Left lobe of liver (tissue), 2 donors: ENCODE results near the gene PEAR1. TPM values are rescaled to one million over a fixed set of nuclear protein-coding genes. Genes with fewer than 3 reads are reported as not detected.

Experiments used
- ATAC-seq: fragments of 200-7000 bp; cut with Tn5 transposase; one replicate; pipeline ENCODE4 v1.9.1; 2020; ENCODE audit warnings: mild to moderate bottlenecking, moderate library complexity
- DNase-seq: peaks from one replicate; pipeline ENCODE4 v3.0.0-alpha.2; 2020; ENCODE audit warnings: low spot score
- total RNA-seq: library from RNA; stranded (reverse); gene quantifications from one replicate; pipeline ENCODE4 v1.2.1, GENCODE V29; 2021
- donor health status: DM: no; HTN: no; CAD: no; lungs with moderate emphysema.
- donor health status: DM: no; HTN: yes; CAD: no.

Gene PEAR1
- total RNA-seq, 1 donor from 2014 or later: 4.5 TPM

DNA sequence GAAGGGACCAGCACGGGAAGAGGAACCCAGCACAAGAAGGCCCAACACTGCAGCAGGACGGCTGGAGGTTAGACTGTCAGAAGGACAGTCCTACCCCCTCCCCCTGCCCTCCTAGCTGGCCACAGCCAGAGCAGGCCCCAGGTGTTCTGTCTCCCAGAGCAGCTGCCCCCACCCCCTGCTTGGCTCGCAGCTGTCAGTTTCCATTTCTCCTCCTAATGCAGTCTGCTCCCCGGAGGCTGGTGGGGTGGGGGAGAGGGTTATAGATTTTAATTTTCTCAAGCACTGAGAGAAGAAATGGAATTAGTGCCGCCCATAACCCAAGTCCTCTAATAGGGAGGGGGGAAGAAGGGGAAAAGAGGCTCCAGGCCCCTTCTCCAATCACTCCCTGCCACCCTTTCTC lies 13.0 kb upstream of the PEAR1 start:
- DNase-seq (no peak), ATAC-seq (no peak)

GRCh38 chr1:156881101-156881500 lies 12.4 kb upstream of the PEAR1 start:
- DNase-seq: no peak
- no peak for ATAC-seq

DNA sequence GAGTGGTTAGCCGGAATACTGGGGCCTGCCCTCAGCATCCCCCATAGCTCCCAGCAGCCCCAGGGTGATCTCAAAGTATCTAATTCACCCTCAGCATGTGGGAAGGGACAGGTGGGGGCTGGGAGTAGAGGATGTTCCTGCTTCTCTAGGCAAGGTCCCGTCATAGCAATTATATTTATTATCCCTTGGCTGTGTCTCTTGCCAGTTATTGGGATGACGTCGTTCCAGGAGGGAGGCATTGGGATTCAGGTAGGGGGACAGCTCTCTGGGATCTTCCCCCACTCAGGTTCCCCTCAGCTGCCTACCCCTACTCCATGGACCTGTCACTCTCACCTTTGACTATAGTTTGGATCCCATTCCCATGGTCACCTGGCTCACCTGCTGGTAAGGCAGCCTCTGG lies 11.9 kb upstream of the PEAR1 start:
- no peak for DNase-seq
- no peak for ATAC-seq

DNA sequence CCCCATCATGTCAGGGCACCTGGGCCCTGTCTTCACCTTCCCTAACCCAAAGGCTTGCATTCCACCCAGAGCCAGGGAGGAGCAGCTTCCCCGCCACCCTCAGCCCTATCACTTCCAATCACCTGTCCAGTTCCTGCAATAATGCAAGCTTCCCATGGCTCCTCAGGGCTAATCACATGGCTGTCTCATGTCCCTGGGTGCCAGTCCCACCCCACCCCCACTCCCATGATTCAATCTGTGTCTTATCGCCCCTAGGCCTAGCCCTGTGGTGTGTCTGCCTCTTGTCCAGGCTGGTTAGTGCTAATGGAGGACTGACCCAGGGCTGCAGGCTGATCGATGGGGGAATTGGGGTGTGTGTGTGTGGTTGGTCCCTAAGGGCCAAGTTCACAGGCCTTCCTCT lies 11.0 kb upstream of the PEAR1 start:
- no peak for ATAC-seq
- DNase-seq: no peak

GRCh38 chr1:156883919-156884318 lies 9.6 kb upstream of the PEAR1 start:
- no peak for DNase-seq
- ATAC-seq: no peak

DNA sequence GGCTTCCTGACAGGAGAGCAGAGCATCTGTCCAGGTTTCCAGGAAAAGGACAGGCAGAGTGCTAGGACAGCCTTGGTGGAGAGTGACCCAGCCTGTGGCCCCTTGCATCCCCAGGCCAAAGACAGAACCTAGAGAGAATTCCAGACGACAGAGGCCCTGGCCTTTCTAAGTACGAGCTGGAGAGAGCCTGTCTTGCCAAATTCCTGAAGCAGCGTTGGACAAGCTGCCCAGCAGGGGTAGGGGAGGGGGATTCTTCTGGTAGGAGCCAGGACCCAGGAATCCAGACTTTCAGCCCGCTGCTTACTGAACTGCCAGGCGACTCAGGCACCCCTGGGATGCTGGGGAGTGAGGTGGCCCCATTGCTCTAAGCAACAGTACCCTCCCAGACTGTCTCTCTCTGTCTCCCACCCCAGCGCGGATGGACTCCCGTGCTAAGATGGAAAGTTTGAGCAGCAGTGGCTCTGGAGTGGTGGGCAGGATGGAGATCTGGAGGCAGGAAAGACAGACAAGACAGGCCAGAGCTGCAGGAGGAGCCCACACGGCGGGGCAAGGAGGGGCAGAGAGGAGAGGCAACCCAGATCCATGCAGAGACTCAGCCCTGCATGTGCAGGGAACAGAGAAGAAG lies 8.8 kb upstream of the PEAR1 start:
- ATAC-seq: no peak
- DNase-seq: no peak

DNA sequence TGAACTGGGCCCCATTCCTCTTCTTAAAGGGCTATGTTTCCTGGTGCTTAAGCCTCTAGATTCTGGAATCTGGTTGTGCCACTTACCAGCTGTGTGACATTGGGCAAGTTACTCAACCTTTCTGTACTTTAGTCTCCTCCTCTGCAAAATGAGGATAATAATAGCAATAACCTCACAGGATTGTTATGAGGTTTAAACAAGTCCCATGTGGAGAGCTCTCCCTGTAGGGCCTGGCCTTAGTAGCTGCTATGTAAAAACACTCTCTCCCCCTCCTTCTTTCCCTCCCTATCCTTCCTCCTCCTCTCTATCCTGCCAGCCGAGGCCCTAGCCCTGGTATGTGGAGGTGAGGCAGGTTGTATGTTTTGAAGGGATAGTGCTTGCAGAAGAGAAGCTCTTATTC lies 8.2 kb upstream of the PEAR1 start:
- ATAC-seq: no peak

DNA sequence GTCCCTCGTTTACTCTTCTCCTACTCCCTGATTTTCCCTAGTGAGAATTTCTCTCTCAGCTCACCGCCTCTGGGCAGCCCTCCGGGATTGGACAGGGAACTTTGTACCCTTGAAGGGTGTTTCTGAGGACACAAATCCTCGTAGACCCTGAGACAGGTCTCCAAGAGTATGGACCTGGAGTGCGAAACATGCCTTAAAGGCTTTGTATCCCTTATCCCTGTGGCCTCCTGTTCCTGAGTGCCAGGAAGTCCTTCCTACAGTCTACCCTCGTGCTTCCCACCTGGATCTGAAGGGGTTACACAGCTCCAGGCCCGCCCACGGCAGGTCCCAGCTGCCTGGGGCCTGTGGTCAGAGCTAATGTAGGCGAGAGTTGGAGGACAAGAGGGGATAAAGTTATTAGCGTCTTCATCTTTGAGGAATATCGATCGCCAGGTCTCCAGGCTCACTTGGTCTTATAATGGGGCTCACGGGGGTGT lies 7.6 kb upstream of the PEAR1 start:
- DNase-seq (no peak), ATAC-seq (no peak)

More for the DNA sequence above, 8.2 kb upstream of the PEAR1 start:
- DNase-seq: no peak

DNA sequence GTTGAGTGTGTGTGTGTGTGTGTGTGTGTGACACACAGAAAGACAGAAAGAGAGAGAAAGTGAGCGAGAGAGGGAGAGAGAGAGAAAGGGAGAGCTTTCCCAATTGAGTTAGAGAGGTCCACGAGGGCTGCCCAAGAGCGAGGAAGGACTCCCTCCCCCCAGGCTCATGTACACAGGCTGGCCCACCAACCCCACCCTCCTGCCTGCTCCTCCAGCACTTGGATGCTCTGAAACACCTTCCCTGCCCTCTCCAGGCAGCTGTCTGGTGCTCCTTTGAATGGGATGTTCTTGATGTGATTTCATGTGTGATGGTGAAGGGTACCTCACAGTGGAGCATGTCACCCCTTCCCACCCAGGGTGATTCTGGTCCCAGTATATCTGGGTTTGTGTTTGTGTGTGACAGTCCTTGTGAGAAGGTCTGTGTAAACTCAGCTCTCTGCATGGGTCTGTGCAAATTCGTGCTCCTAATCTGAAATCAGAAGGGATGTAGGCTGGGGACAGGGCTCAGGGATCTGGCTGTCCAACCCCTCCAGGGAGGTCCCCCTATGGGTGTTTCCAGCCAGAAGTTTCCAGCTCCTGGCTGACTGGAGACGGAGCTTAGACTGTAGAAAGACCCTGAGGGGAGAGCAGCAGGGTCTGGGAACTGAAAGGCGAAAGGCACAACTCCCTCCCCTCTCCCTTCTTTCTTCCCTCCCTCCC lies 6.8 kb upstream of the PEAR1 start:
- ATAC-seq (no peak), DNase-seq (no peak)

DNA sequence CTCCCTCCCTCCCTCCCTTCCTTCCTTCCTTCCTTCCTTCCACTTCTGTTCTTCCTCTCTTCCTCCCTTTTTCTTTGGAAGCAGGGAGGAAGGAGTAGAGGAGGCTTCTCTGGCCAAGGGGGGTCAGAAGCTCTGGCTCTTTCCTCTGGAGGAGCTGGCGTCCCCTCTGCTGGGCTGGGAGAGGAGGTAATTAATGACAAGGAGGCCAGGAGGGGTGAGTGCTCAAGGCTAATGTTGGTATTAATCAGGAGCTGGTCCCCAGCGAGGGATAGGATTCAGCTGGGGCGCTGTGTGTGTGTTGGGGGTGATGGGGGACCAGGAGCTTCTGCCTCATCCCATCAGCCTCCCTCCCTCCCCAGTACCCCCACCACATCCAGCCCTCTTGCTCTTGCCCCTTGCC lies 6.2 kb upstream of the PEAR1 start:
- DNase-seq: no peak

GRCh38 chr1:156887734-156888133 lies 5.8 kb upstream of the PEAR1 start:
- no peak for ATAC-seq
- no peak for DNase-seq

More for the DNA sequence above, 6.2 kb upstream of the PEAR1 start:
- ATAC-seq: no peak

GRCh38 chr1:156889802-156890580 lies 3.5 kb upstream of the PEAR1 start:
- DNase-seq (peak; percentile 79), ATAC-seq (peak; percentile 84)

DNA sequence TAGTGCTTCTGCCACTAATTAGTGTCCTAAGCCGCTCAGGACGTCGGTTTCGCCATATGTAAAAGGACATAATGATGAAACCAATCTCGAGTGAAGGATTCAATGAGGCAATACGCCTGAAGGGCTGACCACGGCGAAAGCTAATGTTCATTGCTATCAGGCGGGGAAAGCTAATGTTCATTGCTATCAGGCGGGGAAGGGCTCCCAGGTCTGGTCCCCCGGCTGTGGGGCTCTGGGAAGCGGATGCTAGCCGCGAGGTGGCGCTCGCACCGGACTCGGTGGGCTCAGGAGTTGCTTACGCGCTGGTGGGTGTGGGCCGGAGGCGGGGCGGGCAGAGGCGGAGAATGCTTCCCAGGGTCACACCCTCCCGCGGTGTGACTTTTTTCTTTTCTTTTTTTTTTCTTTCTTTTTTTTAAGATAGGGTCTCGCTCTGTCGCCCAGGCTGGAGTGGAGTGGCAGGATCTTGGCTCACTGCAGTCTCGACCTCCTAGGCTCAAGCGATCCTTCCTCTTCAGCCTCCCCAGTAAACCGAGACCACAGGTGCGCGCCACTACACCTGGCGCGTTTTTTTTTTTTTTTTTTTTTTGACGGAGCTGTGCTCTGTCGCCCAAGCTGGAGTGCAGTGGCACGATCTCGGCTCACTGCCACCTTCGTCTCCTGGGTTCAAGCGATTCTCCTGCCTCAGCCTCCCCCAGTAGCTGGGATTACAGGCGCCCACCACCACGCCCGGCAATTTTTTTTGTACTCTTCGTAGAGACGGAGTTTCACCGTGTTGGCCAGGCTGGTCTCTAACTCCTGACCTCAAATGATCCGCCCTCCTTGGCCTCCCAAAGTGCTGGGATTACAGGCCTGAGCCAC lies 1.1 kb upstream of the PEAR1 start:
- peak; percentile 78 for DNase-seq
- peak; percentile 85 for ATAC-seq

- ATAC-seq: no peak
- DNase-seq: no peak
These were observed 483 bp downstream of the PEAR1 start for GRCh38 chr1:156894001-156894400.

DNA sequence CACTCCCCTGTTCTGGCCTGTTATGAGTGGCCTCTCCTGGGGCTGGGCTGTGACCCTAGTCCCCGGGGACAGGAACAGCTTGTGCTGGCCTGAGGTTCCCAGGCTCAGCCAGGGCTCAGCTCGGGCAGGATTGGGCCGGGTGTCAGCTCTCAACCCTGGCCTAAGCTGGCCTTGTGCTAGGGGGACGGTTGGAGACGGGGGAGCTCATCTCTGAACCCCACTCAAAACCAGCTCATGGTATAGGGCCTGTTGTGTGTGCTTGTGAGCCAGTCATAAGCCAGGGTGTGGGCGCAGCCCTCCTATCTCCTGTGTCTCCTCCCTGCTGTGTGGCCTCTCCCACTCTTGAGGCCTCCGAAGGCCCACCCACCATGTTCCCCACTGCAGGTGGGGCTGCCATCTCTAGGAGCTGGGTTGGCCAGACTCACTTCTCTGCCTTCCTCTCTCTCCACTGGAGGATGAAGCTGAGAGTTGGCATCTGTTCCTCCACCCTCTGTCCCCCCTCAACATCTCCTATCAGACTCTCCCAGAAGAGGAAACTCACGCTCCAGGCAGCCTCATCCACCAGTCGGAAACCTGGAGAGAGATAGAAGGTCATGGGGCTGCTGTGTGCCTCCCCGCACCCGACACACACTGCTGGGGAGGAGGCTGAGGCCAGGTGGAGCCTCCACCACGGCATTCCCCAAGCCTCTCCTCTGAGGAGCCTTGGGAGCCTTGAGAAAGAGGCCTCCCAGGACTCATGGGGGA lies 1.4 kb downstream of the PEAR1 start:
- no peak for DNase-seq

GRCh38 chr1:156895455-156895812 lies 1.9 kb downstream of the PEAR1 start:
- no peak for ATAC-seq

More for the DNA sequence above, 1.4 kb downstream of the PEAR1 start:
- ATAC-seq: no peak

GRCh38 chr1:156895927-156896326 lies 2.4 kb downstream of the PEAR1 start:
- DNase-seq (no peak), ATAC-seq (no peak)

More at GRCh38 chr1:156895455-156895812, 1.9 kb downstream of the PEAR1 start:
- no peak for DNase-seq

DNA sequence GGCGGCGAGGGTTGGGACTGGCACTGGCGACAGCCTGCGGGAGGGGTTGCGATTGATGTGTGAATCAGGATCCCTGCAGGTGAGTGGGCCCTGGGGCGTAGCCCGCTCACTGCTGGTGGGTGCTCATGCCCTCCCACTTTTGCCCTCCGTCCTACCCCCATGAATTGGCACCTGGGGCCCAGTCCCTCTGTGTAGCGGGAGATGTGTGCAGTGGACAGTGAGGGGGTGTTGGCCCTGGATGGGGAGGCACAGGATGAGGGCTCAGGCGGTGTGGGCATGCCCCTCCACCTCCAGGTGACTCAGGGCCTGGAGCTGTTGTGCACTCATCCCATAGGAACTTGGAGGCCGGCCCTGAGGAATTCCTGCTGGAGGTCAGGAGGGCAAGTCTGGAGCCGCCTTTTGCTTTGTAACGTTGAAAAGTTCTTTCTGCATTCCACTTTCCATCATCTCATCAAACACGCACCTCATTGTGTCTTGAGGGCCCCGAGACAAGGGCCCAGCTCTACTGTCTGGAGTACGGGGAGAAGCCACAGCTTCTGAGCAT lies 3.0 kb downstream of the PEAR1 start:
- DNase-seq (no peak), ATAC-seq (no peak)

GRCh38 chr1:156897078-156897825 lies 3.7 kb downstream of the PEAR1 start:
- no peak for ATAC-seq
- no peak for DNase-seq
